Testis (tissue), 2 donors: Measurements from ENCODE around the gene LRRC26.

Experiments used
- POLR2A ChIP-seq: fragments of 450-650 bp; IDR thresholded peaks from one replicate; pipeline ENCODE4 v1.6.1; 2017; ENCODE audit warnings: antibody characterized with exemption, mild to moderate bottlenecking, moderate library complexity
- TF ChIP-seq, protein P1 (sequence below), 3 experiments: fragments of 450-650 bp in 2 of 3; fragments of 200-600 bp in 1 of 3; sonication (generic) in 1 of 3; IDR thresholded peaks; one replicate each; pipeline ENCODE4 v1.5.1; 2016 to 2019; ENCODE audit warnings: antibody characterized with exemption in 3 of 3, mild to moderate bottlenecking in 2 of 3, moderate library complexity in 1 of 3

GRCh38 chr9:137123468-137123837, 46.4 kb downstream of the LRRC26 start:
- TF ChIP-seq, protein P1, sequence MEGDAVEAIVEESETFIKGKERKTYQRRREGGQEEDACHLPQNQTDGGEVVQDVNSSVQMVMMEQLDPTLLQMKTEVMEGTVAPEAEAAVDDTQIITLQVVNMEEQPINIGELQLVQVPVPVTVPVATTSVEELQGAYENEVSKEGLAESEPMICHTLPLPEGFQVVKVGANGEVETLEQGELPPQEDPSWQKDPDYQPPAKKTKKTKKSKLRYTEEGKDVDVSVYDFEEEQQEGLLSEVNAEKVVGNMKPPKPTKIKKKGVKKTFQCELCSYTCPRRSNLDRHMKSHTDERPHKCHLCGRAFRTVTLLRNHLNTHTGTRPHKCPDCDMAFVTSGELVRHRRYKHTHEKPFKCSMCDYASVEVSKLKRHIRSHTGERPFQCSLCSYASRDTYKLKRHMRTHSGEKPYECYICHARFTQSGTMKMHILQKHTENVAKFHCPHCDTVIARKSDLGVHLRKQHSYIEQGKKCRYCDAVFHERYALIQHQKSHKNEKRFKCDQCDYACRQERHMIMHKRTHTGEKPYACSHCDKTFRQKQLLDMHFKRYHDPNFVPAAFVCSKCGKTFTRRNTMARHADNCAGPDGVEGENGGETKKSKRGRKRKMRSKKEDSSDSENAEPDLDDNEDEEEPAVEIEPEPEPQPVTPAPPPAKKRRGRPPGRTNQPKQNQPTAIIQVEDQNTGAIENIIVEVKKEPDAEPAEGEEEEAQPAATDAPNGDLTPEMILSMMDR (IDR thresholded peaks at IDR 0.05) = no peak
- TF ChIP-seq POLR2A = no peak
